ENCODE results near the gene PHLDA1.

- TF ChIP-seq JUND (IDR thresholded peaks at IDR 0.05): no peak
- TF ChIP-seq, protein P1, sequence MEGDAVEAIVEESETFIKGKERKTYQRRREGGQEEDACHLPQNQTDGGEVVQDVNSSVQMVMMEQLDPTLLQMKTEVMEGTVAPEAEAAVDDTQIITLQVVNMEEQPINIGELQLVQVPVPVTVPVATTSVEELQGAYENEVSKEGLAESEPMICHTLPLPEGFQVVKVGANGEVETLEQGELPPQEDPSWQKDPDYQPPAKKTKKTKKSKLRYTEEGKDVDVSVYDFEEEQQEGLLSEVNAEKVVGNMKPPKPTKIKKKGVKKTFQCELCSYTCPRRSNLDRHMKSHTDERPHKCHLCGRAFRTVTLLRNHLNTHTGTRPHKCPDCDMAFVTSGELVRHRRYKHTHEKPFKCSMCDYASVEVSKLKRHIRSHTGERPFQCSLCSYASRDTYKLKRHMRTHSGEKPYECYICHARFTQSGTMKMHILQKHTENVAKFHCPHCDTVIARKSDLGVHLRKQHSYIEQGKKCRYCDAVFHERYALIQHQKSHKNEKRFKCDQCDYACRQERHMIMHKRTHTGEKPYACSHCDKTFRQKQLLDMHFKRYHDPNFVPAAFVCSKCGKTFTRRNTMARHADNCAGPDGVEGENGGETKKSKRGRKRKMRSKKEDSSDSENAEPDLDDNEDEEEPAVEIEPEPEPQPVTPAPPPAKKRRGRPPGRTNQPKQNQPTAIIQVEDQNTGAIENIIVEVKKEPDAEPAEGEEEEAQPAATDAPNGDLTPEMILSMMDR (IDR thresholded peaks at IDR 0.05; ENCODE audit: low read depth, low read length, missing input control): no peak
Measured at GRCh38 chr12:76064904-76065303, 33.3 kb upstream of the PHLDA1 start.

Data from liver (tissue), 3 donors.